Endothelial cell of umbilical vein (primary cell): ENCODE data around the gene KLF15. TPM values are rescaled to one million over a fixed set of nuclear protein-coding genes. Genes with fewer than 3 reads are reported as not detected.

ENCODE experiments used
- BruUV-seq: library from RNA; stranded (reverse); fragments of 400-500 nt; replicated peaks from 2 replicates; lab custom pipeline; 2021; lab: Mats Ljungman, UMichigan
- CTCF ChIA-PET: fragments of 300-600, 350-600 bp; sonication (Branson Sonifier 250); formaldehyde crosslinking; loops from one replicate; lab custom pipeline; 2021; ENCODE audit warnings: antibody characterized with exemption, inconsistent platforms; lab: Charles Lee
- POLR2A ChIA-PET: fragments of 300-600, 350-600 bp; sonication (Branson Sonifier 250); formaldehyde crosslinking; loops from one replicate; lab custom pipeline; 2021; ENCODE audit warnings: antibody characterized with exemption, inconsistent platforms; lab: Charles Lee
- DNase-seq: peaks from one replicate; pipeline ENCODE4 v3.0.0-alpha.2; 2011; ENCODE audit warnings: low read depth, low spot score
- FAIRE-seq: peaks from 2 replicates; lab custom pipeline; 2011; peaks lifted over from hg19 to GRCh38; lab: Jason Lieb, UNC
- H2AFZ ChIP-seq: 2 replicates; pipeline ENCODE4 v1.6.0; 2012; ENCODE audit warnings: low read depth, low read length, control low read depth, inconsistent platforms
- H3K27ac ChIP-seq: 2 replicates; pipeline ENCODE4 v1.5.1; 2011; ENCODE audit warnings: low read depth, mild to moderate bottlenecking, control low read depth, low read length, moderate library complexity; ENCODE audit not compliant: insufficient read depth
- H3K27me3 ChIP-seq, 2 experiments: 2 replicates each; pipeline versions ENCODE4 v1.6.0 to v1.6.1; 2011; ENCODE audit warnings: low read length in 2 of 2, mixed read lengths in 1 of 2; ENCODE audit not compliant: control insufficient read depth in 2 of 2, insufficient read depth in 2 of 2
- H3K36me3 ChIP-seq, 2 experiments: 2 replicates in 1 of 2; 3 replicates in 1 of 2; pipeline ENCODE4 v1.5.1; 2011; ENCODE audit warnings: low read length in 2 of 2, mild to moderate bottlenecking in 1 of 2, moderate library complexity in 1 of 2; ENCODE audit not compliant: control insufficient read depth in 2 of 2, insufficient read depth in 2 of 2; ENCODE audit errors: extremely low read depth in 1 of 2
- H3K4me1 ChIP-seq: 3 replicates; pipeline ENCODE4 v1.5.1; 2011; ENCODE audit warnings: mild to moderate bottlenecking, low read length; ENCODE audit not compliant: control insufficient read depth, insufficient read depth; ENCODE audit errors: extremely low read depth
- H3K4me2 ChIP-seq: 2 replicates; pipeline ENCODE4 v1.6.1; 2011; ENCODE audit warnings: low read length, control low read depth, mixed read lengths; ENCODE audit not compliant: insufficient read depth
- H3K4me3 ChIP-seq, 3 experiments: fragments of 200-600 bp in 1 of 3; sonication (generic), shearing (Covaris generic) in 1 of 3; replicated peaks in 1 of 3; 2 replicates each; pipeline ENCODE4 v1.5.1; 2011 to 2016; ENCODE audit warnings: control low read depth in 3 of 3, low read length in 3 of 3, mild to moderate bottlenecking in 2 of 3, inconsistent platforms in 1 of 3, low read depth in 1 of 3, moderate library complexity in 1 of 3; ENCODE audit not compliant: insufficient read depth in 1 of 3
- H3K79me2 ChIP-seq: 2 replicates; pipeline ENCODE4 v1.6.0; 2012; ENCODE audit warnings: low read length, inconsistent platforms; ENCODE audit not compliant: control insufficient read depth, insufficient read depth
- H3K9ac ChIP-seq: replicated peaks from 2 replicates; pipeline ENCODE3; 2011; ENCODE audit warnings: low read length, control low read depth; ENCODE audit not compliant: insufficient read depth; ENCODE audit errors: extremely low read depth
- H3K9me1 ChIP-seq: replicated peaks from 3 replicates; pipeline ENCODE4 v1.6.0; 2011; ENCODE audit warnings: mild to moderate bottlenecking, low read length; ENCODE audit not compliant: control insufficient read depth, insufficient read depth; ENCODE audit errors: extremely low read depth
- H3K9me3 ChIP-seq: replicated peaks from 2 replicates; pipeline ENCODE4 v1.5.1; 2012; ENCODE audit warnings: low read length, inconsistent platforms; ENCODE audit not compliant: control insufficient read depth, insufficient read depth
- H4K20me1 ChIP-seq: replicated peaks from 2 replicates; pipeline ENCODE3; 2011; ENCODE audit warnings: mild to moderate bottlenecking, low read length; ENCODE audit not compliant: control insufficient read depth, insufficient read depth; ENCODE audit errors: extremely low read depth
- EZH2 ChIP-seq: IDR thresholded peaks from 2 replicates; pipeline ENCODE4 v1.6.1; 2012; ENCODE audit warnings: borderline replicate concordance, low read depth, mild to moderate bottlenecking, moderate library complexity, low read length, inconsistent platforms; ENCODE audit not compliant: severe bottlenecking
- FOS ChIP-seq: IDR thresholded peaks from 2 replicates; pipeline ENCODE4 v1.6.1; 2011; ENCODE audit warnings: mild to moderate bottlenecking, low read length, moderate library complexity, borderline replicate concordance; ENCODE audit not compliant: insufficient read depth
- GATA2 ChIP-seq: IDR thresholded peaks from 2 replicates; pipeline ENCODE4 v1.7.0; 2011; ENCODE audit warnings: low read depth, mild to moderate bottlenecking, moderate library complexity, mixed read lengths, low read length; ENCODE audit not compliant: insufficient read length, insufficient read depth
- JUN ChIP-seq: IDR thresholded peaks from 2 replicates; pipeline ENCODE4 v1.6.1; 2011; ENCODE audit warnings: borderline replicate concordance, low read depth; ENCODE audit not compliant: insufficient read length, insufficient read depth
- MYC ChIP-seq: IDR thresholded peaks from one replicate; pipeline ENCODE4 v1.6.1; 2011; ENCODE audit warnings: mild to moderate bottlenecking, low read depth, low read length
- POLR2A ChIP-seq: IDR thresholded peaks from 2 replicates; pipeline ENCODE4 v1.6.1; 2012; ENCODE audit warnings: low read depth, mild to moderate bottlenecking, control low read depth, low read length
- POLR2AphosphoS5 ChIP-seq: IDR thresholded peaks from 2 replicates; pipeline ENCODE4 v1.6.1; 2012; ENCODE audit warnings: low read depth, mild to moderate bottlenecking, control low read depth, low read length, moderate library complexity; ENCODE audit not compliant: insufficient read depth
- dilution Hi-C: fragments of 300-500 bp; cut with MboI; formaldehyde crosslinking; loops from one replicate; pipeline ENCODE4 v1.15.0; 2019; ENCODE audit warnings: low sequenced_read_pairs; ENCODE audit not compliant: extremely low pct_ligation_motif_present
- intact Hi-C: fragments of 100-400 bp; cut with micrococcal nuclease; formaldehyde crosslinking; loops from one replicate; pipeline ENCODE4 v1.10.0; 2022
- polyA plus RNA-seq, 4 experiments: library from polyadenylated mRNA; depleted of rRNA in 3 of 4; stranded (reverse) in 3 of 4; unstranded in 1 of 4; fragments of >200 nt; gene quantifications; 2 replicates each; pipeline versions ENCODE4 v1.2.1 to v1.2.3, GENCODE V29; 2011 to 2012; ENCODE audit warnings: missing spikeins in 1 of 4
- total RNA-seq: library from RNA; stranded (reverse); gene quantifications from 2 replicates; pipeline ENCODE4 v1.2.3, GENCODE V29; 2021
- TF ChIP-seq, protein P1 (sequence below): IDR thresholded peaks from 2 replicates; pipeline ENCODE4 v1.6.1; 2011; ENCODE audit not compliant: insufficient read depth, insufficient read length
- TF ChIP-seq, protein P2 (sequence below), 2 donors: IDR thresholded peaks; 1 replicate in 1 of 2; 2 replicates in 1 of 2; pipeline ENCODE4 v1.5.1; 2011; ENCODE audit warnings: low read length in 2 of 2, mild to moderate bottlenecking in 2 of 2, moderate library complexity in 2 of 2, control low read depth in 1 of 2, inconsistent platforms in 1 of 2, low read depth in 1 of 2; ENCODE audit not compliant: insufficient read depth in 1 of 2; ENCODE audit errors: extremely low read depth in 1 of 2

The KLF15 gene
- total and polyA plus RNA-seq, 2 donors (not counting 3 experiments of a cell fraction or from before 2014, with no cell fraction given): 2.2 to 3.0 TPM

DNA sequence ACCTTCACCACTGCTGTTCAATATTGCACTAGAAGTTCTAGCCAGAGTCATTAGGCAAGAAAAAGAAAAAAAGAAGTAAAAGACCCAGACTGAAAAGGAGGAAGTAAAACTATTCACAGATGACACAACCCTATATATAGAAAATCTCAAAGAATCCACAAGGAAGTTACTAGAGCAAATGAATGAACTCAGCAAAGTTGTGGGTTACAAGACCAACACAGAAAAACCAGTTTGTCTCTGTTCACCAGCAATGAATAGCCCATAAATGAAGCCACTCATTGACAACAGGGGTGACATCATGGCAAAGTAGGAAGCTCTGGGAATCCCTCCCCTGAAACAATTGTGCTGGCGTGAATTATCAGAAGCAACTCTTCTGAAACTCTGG is 42.1 kb upstream of the KLF15 start:
- Histone ChIP-seq H3K4me1 (no peaks in the 10 kb centered on the region), H3K9ac (no peak overlapping the region), H3K27ac (no peak overlapping the region), H3K27me3 (peaks cover 4 to 17% of the 10 kb centered on the region in 2 experiments), H3K4me3 (no peak overlapping the region), H3K4me2 (no peak overlapping the region), H2AFZ (no peak overlapping the region), H3K9me1 (no peaks in the 10 kb centered on the region), H3K79me2 (no peaks in the 10 kb centered on the region), H4K20me1 (no peaks in the 10 kb centered on the region), H3K9me3 (no peaks in the 10 kb centered on the region), H3K36me3 (no peaks in the 10 kb centered on the region)
- TF ChIP-seq EZH2 (no peak), JUN (no peak), MYC (no peak), FOS (no peak), POLR2AphosphoS5 (no peak), GATA2 (no peak), POLR2A (no peak)
- TF ChIP-seq, protein P1, sequence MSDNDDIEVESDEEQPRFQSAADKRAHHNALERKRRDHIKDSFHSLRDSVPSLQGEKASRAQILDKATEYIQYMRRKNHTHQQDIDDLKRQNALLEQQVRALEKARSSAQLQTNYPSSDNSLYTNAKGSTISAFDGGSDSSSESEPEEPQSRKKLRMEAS: no peak
- TF ChIP-seq, protein P2, sequence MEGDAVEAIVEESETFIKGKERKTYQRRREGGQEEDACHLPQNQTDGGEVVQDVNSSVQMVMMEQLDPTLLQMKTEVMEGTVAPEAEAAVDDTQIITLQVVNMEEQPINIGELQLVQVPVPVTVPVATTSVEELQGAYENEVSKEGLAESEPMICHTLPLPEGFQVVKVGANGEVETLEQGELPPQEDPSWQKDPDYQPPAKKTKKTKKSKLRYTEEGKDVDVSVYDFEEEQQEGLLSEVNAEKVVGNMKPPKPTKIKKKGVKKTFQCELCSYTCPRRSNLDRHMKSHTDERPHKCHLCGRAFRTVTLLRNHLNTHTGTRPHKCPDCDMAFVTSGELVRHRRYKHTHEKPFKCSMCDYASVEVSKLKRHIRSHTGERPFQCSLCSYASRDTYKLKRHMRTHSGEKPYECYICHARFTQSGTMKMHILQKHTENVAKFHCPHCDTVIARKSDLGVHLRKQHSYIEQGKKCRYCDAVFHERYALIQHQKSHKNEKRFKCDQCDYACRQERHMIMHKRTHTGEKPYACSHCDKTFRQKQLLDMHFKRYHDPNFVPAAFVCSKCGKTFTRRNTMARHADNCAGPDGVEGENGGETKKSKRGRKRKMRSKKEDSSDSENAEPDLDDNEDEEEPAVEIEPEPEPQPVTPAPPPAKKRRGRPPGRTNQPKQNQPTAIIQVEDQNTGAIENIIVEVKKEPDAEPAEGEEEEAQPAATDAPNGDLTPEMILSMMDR (IDR thresholded peaks at IDR 0.05; ENCODE audit: extremely low read depth in 1 of 2, insufficient read depth in 1 of 2, low read depth in 1 of 2, low read length in 2 of 2): no peak
- ChIA-PET CTCF (interaction anchor here (1.2 kb wide), 1 partner anchor 153 kb away, joined by 4 read pairs; no protein-coding TSS in a partner anchor), POLR2A (no interaction called here)
- DNase-seq: no peak
- no peak for FAIRE-seq
- dilution Hi-C loops (no loop called here), intact Hi-C loops (no loop called here)
- no TSS peak for BruUV-seq
